Nephron progenitor cell (in vitro differentiated cells): Measurements from ENCODE around the gene CBY2.

Source experiments
- DNase-seq: peaks from one replicate; pipeline ENCODE4 v3.0.0; 2021
- H3K27ac Mint-ChIP-seq: 2 replicates; pipeline ENCODE4 v1.8.0; 2021; ENCODE audit warnings: mild to moderate bottlenecking, moderate library complexity, mixed read lengths
- H3K27me3 Mint-ChIP-seq: 2 replicates; pipeline ENCODE4 v1.8.0; 2021; ENCODE audit warnings: mild to moderate bottlenecking, low read depth, mixed read lengths; ENCODE audit not compliant: poor library complexity
- H3K36me3 Mint-ChIP-seq: 2 replicates; pipeline ENCODE4 v1.8.0; 2021; ENCODE audit warnings: low read depth, mixed read lengths
- H3K4me1 Mint-ChIP-seq: 2 replicates; pipeline ENCODE4 v1.8.0; 2021; ENCODE audit warnings: mixed read lengths
- H3K4me3 Mint-ChIP-seq: 2 replicates; pipeline ENCODE4 v1.8.0; 2021; ENCODE audit warnings: mild to moderate bottlenecking, moderate library complexity, mixed read lengths
- H3K9me3 Mint-ChIP-seq: 2 replicates; pipeline ENCODE4 v1.8.0; 2021; ENCODE audit warnings: mild to moderate bottlenecking, moderate library complexity, mixed read lengths
- TF ChIP-seq, protein P1 (sequence below): fragments of 200-600 bp; sonication (generic); IDR thresholded peaks from 2 replicates; pipeline ENCODE4 v1.5.0; 2021; ENCODE audit warnings: antibody characterized with exemption

CBY2 gene

DNA sequence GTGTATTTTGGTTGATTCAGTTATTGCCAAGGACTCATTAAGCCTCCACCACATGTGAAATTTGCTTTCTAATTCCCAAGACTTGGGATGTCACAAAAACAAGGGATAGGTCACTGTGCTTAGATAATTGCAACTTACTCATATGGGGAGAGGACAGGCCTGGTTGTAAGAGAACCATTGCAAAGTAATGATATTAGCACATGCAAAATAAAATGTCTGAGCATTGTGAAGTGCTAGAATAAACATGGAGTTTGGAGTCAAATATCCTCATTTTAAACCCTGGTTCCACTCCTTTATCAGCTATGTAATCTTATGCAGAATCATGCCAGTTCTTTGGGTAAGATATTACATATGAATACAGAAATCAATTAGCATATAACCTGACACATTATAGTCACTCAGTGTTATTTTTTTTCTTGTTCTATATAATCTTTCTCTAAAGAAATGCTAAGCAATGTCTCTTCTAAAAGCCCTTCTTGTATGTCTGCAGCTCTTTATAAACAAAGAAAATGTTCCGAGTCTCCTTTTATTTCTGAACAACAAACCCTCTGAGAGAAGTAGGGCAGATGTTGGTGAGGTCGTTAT is 5.5 kb downstream of the CBY2 start:
- Mint-ChIP-seq H3K4me1 (peaks cover 14% of the 10 kb centered on the region), H3K27me3 (peaks cover 6% of the 10 kb centered on the region), H3K4me3 (no peak overlapping the region), H3K9me3 (peaks cover 3% of the 10 kb centered on the region), H3K27ac (no peak overlapping the region), H3K36me3 (no peaks in the 10 kb centered on the region)
- DNase-seq: no peak
- TF ChIP-seq, protein P1, sequence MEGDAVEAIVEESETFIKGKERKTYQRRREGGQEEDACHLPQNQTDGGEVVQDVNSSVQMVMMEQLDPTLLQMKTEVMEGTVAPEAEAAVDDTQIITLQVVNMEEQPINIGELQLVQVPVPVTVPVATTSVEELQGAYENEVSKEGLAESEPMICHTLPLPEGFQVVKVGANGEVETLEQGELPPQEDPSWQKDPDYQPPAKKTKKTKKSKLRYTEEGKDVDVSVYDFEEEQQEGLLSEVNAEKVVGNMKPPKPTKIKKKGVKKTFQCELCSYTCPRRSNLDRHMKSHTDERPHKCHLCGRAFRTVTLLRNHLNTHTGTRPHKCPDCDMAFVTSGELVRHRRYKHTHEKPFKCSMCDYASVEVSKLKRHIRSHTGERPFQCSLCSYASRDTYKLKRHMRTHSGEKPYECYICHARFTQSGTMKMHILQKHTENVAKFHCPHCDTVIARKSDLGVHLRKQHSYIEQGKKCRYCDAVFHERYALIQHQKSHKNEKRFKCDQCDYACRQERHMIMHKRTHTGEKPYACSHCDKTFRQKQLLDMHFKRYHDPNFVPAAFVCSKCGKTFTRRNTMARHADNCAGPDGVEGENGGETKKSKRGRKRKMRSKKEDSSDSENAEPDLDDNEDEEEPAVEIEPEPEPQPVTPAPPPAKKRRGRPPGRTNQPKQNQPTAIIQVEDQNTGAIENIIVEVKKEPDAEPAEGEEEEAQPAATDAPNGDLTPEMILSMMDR: no peak

DNA sequence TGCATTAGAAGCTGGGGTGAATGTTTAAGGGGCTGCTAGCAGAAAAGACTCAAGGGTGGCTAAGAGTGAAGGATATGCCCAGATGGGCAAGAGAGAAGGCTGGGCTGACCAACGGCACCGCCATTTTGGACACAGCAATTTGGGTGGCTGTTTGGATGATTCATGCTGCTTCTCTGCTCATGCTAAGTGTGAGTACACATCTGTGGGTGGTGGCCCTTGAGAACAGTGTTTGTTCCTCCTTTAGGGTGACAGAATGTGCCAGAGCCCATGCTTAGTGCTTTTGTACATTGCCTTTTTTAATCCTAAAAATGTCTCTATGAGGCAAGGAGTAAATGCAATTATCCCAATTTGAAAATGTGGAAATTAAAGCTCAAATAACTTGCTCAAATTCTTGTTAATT is 9.8 kb downstream of the CBY2 start:
- peaks cover 3% of the 10 kb centered on the region for H3K9me3 Mint-ChIP-seq
- no peaks in the 10 kb centered on the region for H3K4me1 Mint-ChIP-seq
- H3K36me3 Mint-ChIP-seq: no peaks in the 10 kb centered on the region
- H3K27ac Mint-ChIP-seq: no peak overlapping the region
- no peak overlapping the region for H3K4me3 Mint-ChIP-seq
- no peak for DNase-seq
- peaks cover 11% of the 10 kb centered on the region for H3K27me3 Mint-ChIP-seq
- TF ChIP-seq, protein P1: no peak

DNA sequence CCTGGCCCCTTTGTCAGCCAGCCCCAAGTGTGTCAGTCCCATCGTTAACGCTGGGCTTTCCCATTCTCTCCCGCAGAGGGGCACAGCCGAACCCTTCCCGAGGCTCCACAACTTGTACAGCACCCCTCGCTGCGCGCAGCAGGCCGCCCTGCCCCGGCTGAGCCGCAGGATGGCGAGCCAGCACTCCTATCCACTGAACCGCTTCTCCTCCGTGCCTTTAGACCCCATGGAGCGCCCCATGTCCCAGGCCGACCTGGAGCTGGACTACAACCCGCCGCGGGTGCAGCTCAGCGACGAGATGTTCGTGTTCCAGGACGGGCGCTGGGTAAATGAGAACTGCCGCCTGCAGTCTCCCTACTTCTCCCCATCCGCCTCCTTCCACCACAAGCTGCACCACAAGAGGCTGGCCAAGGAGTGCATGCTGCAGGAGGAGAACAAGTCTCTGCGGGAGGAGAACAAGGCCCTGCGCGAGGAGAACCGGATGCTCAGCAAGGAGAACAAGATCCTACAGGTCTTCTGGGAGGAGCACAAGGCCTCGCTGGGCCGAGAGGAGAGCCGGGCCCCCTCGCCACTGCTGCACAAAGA is 11.1 kb downstream of the CBY2 start:
- Mint-ChIP-seq H3K27me3 (peaks cover 11% of the 10 kb centered on the region), H3K9me3 (peaks cover 3% of the 10 kb centered on the region), H3K36me3 (no peaks in the 10 kb centered on the region), H3K4me1 (peaks cover 11% of the 10 kb centered on the region), H3K4me3 (no peak overlapping the region), H3K27ac (no peak overlapping the region)
- TF ChIP-seq, protein P1: no peak
- no peak for DNase-seq

DNA sequence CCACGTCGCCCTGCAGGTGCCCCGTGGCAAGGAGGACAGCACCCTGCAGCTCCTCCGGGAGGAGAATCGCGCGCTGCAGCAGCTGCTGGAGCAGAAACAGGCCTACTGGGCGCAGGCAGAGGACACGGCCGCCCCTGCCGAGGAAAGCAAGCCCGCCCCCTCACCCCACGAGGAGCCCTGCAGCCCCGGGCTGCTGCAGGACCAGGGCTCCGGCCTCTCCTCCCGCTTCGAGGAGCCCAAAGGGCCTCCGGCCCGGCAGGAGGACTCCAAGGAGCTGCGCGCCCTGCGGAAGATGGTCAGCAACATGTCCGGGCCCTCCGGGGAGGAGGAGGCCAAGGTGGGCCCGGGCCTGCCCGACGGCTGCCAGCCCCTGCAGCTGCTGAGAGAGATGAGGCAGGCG is 11.6 kb downstream of the CBY2 start:
- Mint-ChIP-seq H3K4me3 (no peak overlapping the region), H3K4me1 (peaks cover 12% of the 10 kb centered on the region), H3K36me3 (no peaks in the 10 kb centered on the region), H3K9me3 (peaks cover 3% of the 10 kb centered on the region), H3K27me3 (peaks cover 11% of the 10 kb centered on the region), H3K27ac (no peak overlapping the region)
- no peak for DNase-seq
- TF ChIP-seq, protein P1: no peak

DNA sequence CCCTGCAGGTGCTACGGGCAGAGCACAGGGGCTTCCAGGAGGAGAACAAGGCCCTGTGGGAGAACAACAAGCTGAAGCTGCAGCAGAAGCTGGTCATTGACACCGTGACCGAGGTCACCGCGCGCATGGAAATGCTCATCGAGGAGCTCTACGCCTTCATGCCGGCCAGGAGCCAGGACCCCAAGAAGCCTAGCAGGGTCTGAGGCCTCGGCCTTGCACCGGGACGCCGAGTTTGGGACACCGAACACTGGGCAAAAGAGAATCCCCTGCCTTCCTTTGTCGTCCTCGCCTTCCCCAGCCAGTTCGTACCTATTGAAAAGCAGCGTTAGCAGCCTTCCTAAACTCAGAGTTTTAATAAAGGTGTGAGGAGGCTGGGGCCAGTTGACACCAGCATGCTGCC is 12.1 kb downstream of the CBY2 start:
- H3K4me1 Mint-ChIP-seq: peaks cover 12% of the 10 kb centered on the region
- H3K36me3 Mint-ChIP-seq: no peaks in the 10 kb centered on the region
- no peak overlapping the region for H3K4me3 Mint-ChIP-seq
- H3K27ac Mint-ChIP-seq: no peak overlapping the region
- DNase-seq: no peak
- peaks cover 3% of the 10 kb centered on the region for H3K9me3 Mint-ChIP-seq
- TF ChIP-seq, protein P1: no peak
- H3K27me3 Mint-ChIP-seq: peaks cover 14% of the 10 kb centered on the region

DNA sequence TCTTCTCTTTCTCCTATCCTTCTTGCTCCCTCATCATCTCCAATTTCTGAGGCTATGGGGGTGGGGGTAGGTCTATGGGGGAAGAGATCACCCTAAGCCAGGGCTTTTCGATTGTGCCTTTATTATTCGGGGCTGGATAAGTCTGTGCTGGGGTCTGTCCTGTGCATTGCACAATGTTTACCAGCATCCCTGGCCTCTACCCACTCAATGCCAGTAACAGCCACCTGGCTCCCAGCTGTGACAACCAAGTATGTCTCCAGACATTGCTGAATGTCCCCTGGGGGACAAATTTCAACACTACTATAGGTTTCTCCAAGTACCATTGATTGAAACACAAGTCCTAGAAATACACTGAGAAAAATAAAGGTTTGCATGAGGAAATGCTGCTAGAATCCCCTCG is 13.2 kb downstream of the CBY2 start:
- Mint-ChIP-seq H3K27me3 (peaks cover 14% of the 10 kb centered on the region), H3K9me3 (peaks cover 3% of the 10 kb centered on the region), H3K36me3 (no peaks in the 10 kb centered on the region), H3K4me1 (peaks cover 12% of the 10 kb centered on the region), H3K27ac (no peak overlapping the region), H3K4me3 (no peak overlapping the region)
- TF ChIP-seq, protein P1: no peak
- DNase-seq: no peak
